Spleen (tissue), 7 donors: ENCODE data around the gene OPCML.

Experiments
- POLR2AphosphoS5 ChIP-seq, 3 donors: sonication (generic); formaldehyde crosslinking; IDR thresholded peaks; one replicate each; pipeline ENCODE4 v1.5.1; 2017; ENCODE audit warnings: antibody characterized with exemption in 3 of 3
- TF ChIP-seq, protein P1 (sequence below), 11 experiments: fragments of 200-600 bp in 7 of 11; fragments of 450-650 bp in 4 of 11; sonication (generic) in 4 of 11; IDR thresholded peaks in 8 of 11; conservative IDR thresholded peaks in 3 of 11; 1 replicate in 7 of 11; 2 replicates in 4 of 11; pipeline versions ENCODE4 v1.4.0 to v1.8.0; 2016 to 2021; ENCODE audit warnings: antibody characterized with exemption in 11 of 11, inconsistent platforms in 4 of 11, mild to moderate bottlenecking in 1 of 11
- donor health status: DM: no; HTN: no; CAD: no; lungs with moderate emphysema.
- donor health status: DM: no; HTN: no; CAD: no.
- donor health status: DM: no; HTN: no; CAD: no.

- TF ChIP-seq, protein P1, sequence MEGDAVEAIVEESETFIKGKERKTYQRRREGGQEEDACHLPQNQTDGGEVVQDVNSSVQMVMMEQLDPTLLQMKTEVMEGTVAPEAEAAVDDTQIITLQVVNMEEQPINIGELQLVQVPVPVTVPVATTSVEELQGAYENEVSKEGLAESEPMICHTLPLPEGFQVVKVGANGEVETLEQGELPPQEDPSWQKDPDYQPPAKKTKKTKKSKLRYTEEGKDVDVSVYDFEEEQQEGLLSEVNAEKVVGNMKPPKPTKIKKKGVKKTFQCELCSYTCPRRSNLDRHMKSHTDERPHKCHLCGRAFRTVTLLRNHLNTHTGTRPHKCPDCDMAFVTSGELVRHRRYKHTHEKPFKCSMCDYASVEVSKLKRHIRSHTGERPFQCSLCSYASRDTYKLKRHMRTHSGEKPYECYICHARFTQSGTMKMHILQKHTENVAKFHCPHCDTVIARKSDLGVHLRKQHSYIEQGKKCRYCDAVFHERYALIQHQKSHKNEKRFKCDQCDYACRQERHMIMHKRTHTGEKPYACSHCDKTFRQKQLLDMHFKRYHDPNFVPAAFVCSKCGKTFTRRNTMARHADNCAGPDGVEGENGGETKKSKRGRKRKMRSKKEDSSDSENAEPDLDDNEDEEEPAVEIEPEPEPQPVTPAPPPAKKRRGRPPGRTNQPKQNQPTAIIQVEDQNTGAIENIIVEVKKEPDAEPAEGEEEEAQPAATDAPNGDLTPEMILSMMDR (IDR thresholded peaks at IDR 0.05 in 8 of 11, conservative IDR thresholded peaks at IDR 0.05 in 3 of 11), result no peak
- no peak for TF ChIP-seq POLR2AphosphoS5 (IDR thresholded peaks at IDR 0.05)
Observed at GRCh38 chr11:132670921-132671675, 861.2 kb downstream of the OPCML start.
